Keratinocyte (primary cell): ENCODE measurements around the gene HPS1.

ENCODE experiments used
- CTCF ChIP-seq, 3 experiments: IDR thresholded peaks in 1 of 3; conservative IDR thresholded peaks in 1 of 3; optimal IDR thresholded peaks in 1 of 3; 2 replicates in 2 of 3; 3 replicates in 1 of 3; pipeline versions ENCODE3 to v1.5.1; 2011; ENCODE audit warnings: low read length in 3 of 3, mild to moderate bottlenecking in 3 of 3, moderate library complexity in 2 of 3, control low read depth in 1 of 3, inconsistent platforms in 1 of 3; ENCODE audit not compliant: insufficient read depth in 2 of 3; ENCODE audit errors: extremely low read depth in 1 of 3
- EZH2 ChIP-seq: IDR thresholded peaks from one replicate; pipeline ENCODE4 v1.6.1; 2012; ENCODE audit warnings: inconsistent platforms, mild to moderate bottlenecking, low read length, moderate library complexity

- TF ChIP-seq CTCF (optimal IDR thresholded peaks at IDR 0.05 in 1 of 3, IDR thresholded peaks at IDR 0.05 in 1 of 3, conservative IDR thresholded peaks at IDR 0.05 in 1 of 3; ENCODE audit: extremely low read depth in 1 of 3, insufficient read depth in 2 of 3, low read length in 3 of 3) = no peak
- no peak for TF ChIP-seq EZH2
Measured at GRCh38 chr10:98419469-98420261, 27.1 kb downstream of the HPS1 start.
